ENCODE data around the gene DDX1.
A peak's percentile ranks its signal among the peaks of the same experiment; 100 is the strongest.
"Not testable (repeated sequence)": the region's sequence is repeated elsewhere in the genome, so short reads cannot be mapped to it uniquely, and the experiment has no call there.

The DDX1 gene

GRCh38 chr2:15591692-15592463 lies at the start of gene DDX1:
Gene DDX1, plus strand, starts transcription at chr2:15591868. Its CDS starts 66 bp downstream, at chr2:15591934.
- DNase-seq (ENCODE audit: low read depth, low spot score) = peak; percentile 41
- peak within 1 kb of the TSS; percentile 84 for H3K27ac ChIP-seq

- DNase-seq (ENCODE audit: low read depth, low spot score) = not testable (repeated sequence)
Measured at GRCh38 chr2:15542269-15542668, 49.4 kb upstream of the DDX1 start.

GRCh38 chr2:15543053-15543452 lies 48.6 kb upstream of the DDX1 start:
- H3K27ac ChIP-seq = no peak overlapping the region
- no peak for DNase-seq (ENCODE audit: low read depth, low spot score)

More at GRCh38 chr2:15542269-15542668, 49.4 kb upstream of the DDX1 start:
- not testable (repeated sequence) for H3K27ac ChIP-seq

- no peak overlapping the region for H3K27ac ChIP-seq
- no peak for DNase-seq (ENCODE audit: low read depth, low spot score)
Measured at GRCh38 chr2:15543541-15543940, 48.1 kb upstream of the DDX1 start.

- H3K27ac ChIP-seq = no peak overlapping the region
Measured at GRCh38 chr2:15544227-15544626, 47.4 kb upstream of the DDX1 start.

GRCh38 chr2:15546297-15547098 lies 45.2 kb upstream of the DDX1 start:
- no peak overlapping the region for H3K27ac ChIP-seq

More at GRCh38 chr2:15544227-15544626, 47.4 kb upstream of the DDX1 start:
- DNase-seq (ENCODE audit: low read depth, low spot score) = no peak

GRCh38 chr2:15547115-15547876 lies 44.4 kb upstream of the DDX1 start:
- DNase-seq (ENCODE audit: low read depth, low spot score) = no peak
- no peak overlapping the region for H3K27ac ChIP-seq

More at GRCh38 chr2:15546297-15547098, 45.2 kb upstream of the DDX1 start:
- no peak for DNase-seq (ENCODE audit: low read depth, low spot score)

GRCh38 chr2:15548974-15549373 lies 42.7 kb upstream of the DDX1 start:
- H3K27ac ChIP-seq = no peak overlapping the region
- no peak for DNase-seq (ENCODE audit: low read depth, low spot score)

GRCh38 chr2:15553519-15553918 lies 38.1 kb upstream of the DDX1 start:
- DNase-seq (ENCODE audit: low read depth, low spot score) = no peak
- H3K27ac ChIP-seq = no peak overlapping the region

- peak overlapping the region; percentile 57 for H3K27ac ChIP-seq
- no peak for DNase-seq (ENCODE audit: low read depth, low spot score)
Measured at GRCh38 chr2:15553951-15554350, 37.7 kb upstream of the DDX1 start.

GRCh38 chr2:15554525-15555218 lies 37.0 kb upstream of the DDX1 start:
- peak overlapping the region; percentile 57 for H3K27ac ChIP-seq
- no peak for DNase-seq (ENCODE audit: low read depth, low spot score)

GRCh38 chr2:15555760-15556193 lies 35.9 kb upstream of the DDX1 start:
- no peak for DNase-seq (ENCODE audit: low read depth, low spot score)
- H3K27ac ChIP-seq = peak overlapping the region; percentile 57

GRCh38 chr2:15556311-15556930 lies 35.2 kb upstream of the DDX1 start:
- DNase-seq (ENCODE audit: low read depth, low spot score) = no peak
- H3K27ac ChIP-seq = no peak overlapping the region

- H3K27ac ChIP-seq = peak overlapping the region; percentile 20
- DNase-seq (ENCODE audit: low read depth, low spot score) = no peak
Measured at GRCh38 chr2:15557887-15558311, 33.8 kb upstream of the DDX1 start.

GRCh38 chr2:15559379-15560139 lies 32.1 kb upstream of the DDX1 start:
- H3K27ac ChIP-seq = no peak overlapping the region
- no peak for DNase-seq (ENCODE audit: low read depth, low spot score)

GRCh38 chr2:15560140-15560987 lies 31.3 kb upstream of the DDX1 start:
- DNase-seq (ENCODE audit: low read depth, low spot score) = no peak
- H3K27ac ChIP-seq = peak overlapping the region; percentile 56

- DNase-seq (ENCODE audit: low read depth, low spot score) = peak; percentile 39
- peak within 1 kb of the TSS; percentile 56 for H3K27ac ChIP-seq
Measured at GRCh38 chr2:15560988-15561573, 30.6 kb upstream of the DDX1 start, which contains the start of gene NBAS. Gene NBAS, minus strand, starts transcription at chr2:15561334. Its CDS starts 30 bp downstream, at chr2:15561304.
